Panc1 (cell line): ENCODE results near the gene NR0B1. TPM values are rescaled to one million over a fixed set of nuclear protein-coding genes. Genes with fewer than 3 reads are reported as not detected.

Source experiments
- ATAC-seq: fragments of 200-7000 bp; cut with Tn5 transposase; 2 replicates; pipeline ENCODE4 v1.9.1; 2020; ENCODE audit warnings: mild to moderate bottlenecking, moderate library complexity
- BruUV-seq: library from RNA; stranded (reverse); fragments of 400-500 nt; replicated peaks from 2 replicates; lab custom pipeline; 2021; lab: Mats Ljungman, UMichigan
- CTCF ChIA-PET: fragments of 300-600 bp; sonication (Branson Sonifier 250); formaldehyde crosslinking; loops from one replicate; lab custom pipeline; 2022; ENCODE audit warnings: antibody characterized with exemption; lab: Charles Lee
- POLR2A ChIA-PET: fragments of 300-600 bp; sonication (Branson Sonifier 250); formaldehyde crosslinking; loops from one replicate; lab custom pipeline; 2022; ENCODE audit warnings: antibody characterized with exemption; lab: Charles Lee
- DNase-seq: peaks from one replicate; pipeline ENCODE4 v3.0.0-alpha.2; 2010; ENCODE audit warnings: low read depth, low spot score
- H3K27ac ChIP-seq: 2 replicates; pipeline ENCODE4 v1.5.1; 2011; ENCODE audit warnings: mild to moderate bottlenecking, low read length, inconsistent platforms
- H3K27me3 ChIP-seq: fragments of 200-500 bp; sonication (Bioruptor generic); 2 replicates; pipeline ENCODE4 v1.6.0; 2014; ENCODE audit warnings: low read length, inconsistent platforms; ENCODE audit not compliant: control insufficient read depth, insufficient read depth
- H3K36me3 ChIP-seq: fragments of 200-500 bp; sonication (Bioruptor generic); 2 replicates; pipeline ENCODE4 v1.5.1; 2014; ENCODE audit warnings: inconsistent platforms, mild to moderate bottlenecking, low read length, moderate library complexity; ENCODE audit not compliant: control insufficient read depth, insufficient read depth
- H3K4me1 ChIP-seq: 2 replicates; pipeline ENCODE4 v1.5.1; 2011; ENCODE audit warnings: inconsistent platforms, mild to moderate bottlenecking, low read length, moderate library complexity; ENCODE audit not compliant: control insufficient read depth, insufficient read depth
- H3K4me3 ChIP-seq, 2 experiments: 2 replicates each; pipeline ENCODE4 v1.5.1; 2011 to 2012; ENCODE audit warnings: low read depth in 2 of 2, low read length in 2 of 2, mild to moderate bottlenecking in 2 of 2, inconsistent platforms in 1 of 2, moderate library complexity in 1 of 2
- H3K9me3 ChIP-seq: fragments of 200-500 bp; sonication (Bioruptor generic); 2 replicates; pipeline ENCODE4 v1.5.1; 2014; ENCODE audit warnings: low read depth, mild to moderate bottlenecking, inconsistent platforms, low read length, moderate library complexity; ENCODE audit not compliant: control insufficient read depth, insufficient read depth
- POLR2AphosphoS5 ChIP-seq: IDR thresholded peaks from 2 replicates; pipeline ENCODE4 v1.6.1; 2012; ENCODE audit warnings: mild to moderate bottlenecking, low read depth, low read length, moderate library complexity
- SIN3A ChIP-seq: IDR thresholded peaks from 2 replicates; pipeline ENCODE4 v1.6.1; 2012; ENCODE audit warnings: low read depth, mild to moderate bottlenecking, low read length, moderate library complexity, borderline replicate concordance; ENCODE audit not compliant: insufficient read depth
- TCF7L2 ChIP-seq: IDR thresholded peaks from 2 replicates; pipeline ENCODE4 v1.6.1; 2011; ENCODE audit warnings: mild to moderate bottlenecking, low read depth, low read length, inconsistent platforms
- in situ Hi-C: cut with HindIII; loops from 2 replicates; pipeline ENCODE4 v1.10.0; 2016; ENCODE audit warnings: low sequenced_read_pairs, low pct_unique_long_range_greater_than_20kb
- intact Hi-C: fragments of 100-400 bp; cut with micrococcal nuclease; formaldehyde crosslinking; loops from one replicate; pipeline ENCODE4 v1.10.0; 2022; ENCODE audit not compliant: unreplicated experiment
- total RNA-seq: library from RNA; stranded (reverse); gene quantifications from one replicate; pipeline ENCODE4 v1.2.1, GENCODE V29; 2021; ENCODE audit not compliant: unreplicated experiment
- TF ChIP-seq, protein P1 (sequence below), 2 experiments: IDR thresholded peaks; 2 replicates each; pipeline ENCODE4 v1.6.1; 2011 to 2012; ENCODE audit warnings: low read depth in 2 of 2, control low read depth in 1 of 2, low read length in 1 of 2, mild to moderate bottlenecking in 1 of 2, moderate library complexity in 1 of 2; ENCODE audit not compliant: insufficient read depth in 1 of 2
- TF ChIP-seq, protein P2 (sequence below): fragments of 450-650 bp; IDR thresholded peaks from 2 replicates; pipeline ENCODE4 v1.5.1; 2017; ENCODE audit warnings: mild to moderate bottlenecking

Gene NR0B1
- total RNA-seq, 1 experiment from 2014 or later: not detected

DNA sequence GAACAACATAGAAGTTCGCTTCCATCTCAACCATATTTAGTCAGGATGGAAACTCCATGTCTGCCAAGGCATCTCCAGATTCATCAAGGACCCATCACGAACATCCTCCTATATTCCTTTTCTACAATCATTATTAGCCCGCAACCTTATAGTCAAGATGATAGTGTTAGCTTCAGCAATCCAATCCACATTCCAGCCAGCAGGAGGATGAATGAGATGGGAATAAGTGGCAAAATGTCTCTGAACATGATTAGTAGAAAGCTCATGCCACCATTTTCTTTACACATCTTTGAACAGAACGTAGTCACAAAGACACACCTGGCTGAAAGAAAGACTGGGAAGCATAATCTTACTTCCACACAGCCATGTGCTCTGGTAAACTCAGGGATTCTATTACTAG lies 18.6 kb upstream of the NR0B1 start:
- Histone ChIP-seq H3K9me3 (no peaks in the 10 kb centered on the region), H3K27me3 (no peaks in the 10 kb centered on the region), H3K27ac (no peak overlapping the region), H3K4me1 (no peaks in the 10 kb centered on the region), H3K4me3 (no peak overlapping the region), H3K36me3 (no peaks in the 10 kb centered on the region)
- in situ Hi-C loops (no loop called here), intact Hi-C loops (no loop called here)
- ATAC-seq (no peak), DNase-seq (no peak)
- ChIA-PET POLR2A (no interaction called here), CTCF (no interaction called here)
- BruUV-seq: no TSS peak
- TF ChIP-seq POLR2AphosphoS5: no peak
- no peak for TF ChIP-seq SIN3A
- TF ChIP-seq, protein P1, sequence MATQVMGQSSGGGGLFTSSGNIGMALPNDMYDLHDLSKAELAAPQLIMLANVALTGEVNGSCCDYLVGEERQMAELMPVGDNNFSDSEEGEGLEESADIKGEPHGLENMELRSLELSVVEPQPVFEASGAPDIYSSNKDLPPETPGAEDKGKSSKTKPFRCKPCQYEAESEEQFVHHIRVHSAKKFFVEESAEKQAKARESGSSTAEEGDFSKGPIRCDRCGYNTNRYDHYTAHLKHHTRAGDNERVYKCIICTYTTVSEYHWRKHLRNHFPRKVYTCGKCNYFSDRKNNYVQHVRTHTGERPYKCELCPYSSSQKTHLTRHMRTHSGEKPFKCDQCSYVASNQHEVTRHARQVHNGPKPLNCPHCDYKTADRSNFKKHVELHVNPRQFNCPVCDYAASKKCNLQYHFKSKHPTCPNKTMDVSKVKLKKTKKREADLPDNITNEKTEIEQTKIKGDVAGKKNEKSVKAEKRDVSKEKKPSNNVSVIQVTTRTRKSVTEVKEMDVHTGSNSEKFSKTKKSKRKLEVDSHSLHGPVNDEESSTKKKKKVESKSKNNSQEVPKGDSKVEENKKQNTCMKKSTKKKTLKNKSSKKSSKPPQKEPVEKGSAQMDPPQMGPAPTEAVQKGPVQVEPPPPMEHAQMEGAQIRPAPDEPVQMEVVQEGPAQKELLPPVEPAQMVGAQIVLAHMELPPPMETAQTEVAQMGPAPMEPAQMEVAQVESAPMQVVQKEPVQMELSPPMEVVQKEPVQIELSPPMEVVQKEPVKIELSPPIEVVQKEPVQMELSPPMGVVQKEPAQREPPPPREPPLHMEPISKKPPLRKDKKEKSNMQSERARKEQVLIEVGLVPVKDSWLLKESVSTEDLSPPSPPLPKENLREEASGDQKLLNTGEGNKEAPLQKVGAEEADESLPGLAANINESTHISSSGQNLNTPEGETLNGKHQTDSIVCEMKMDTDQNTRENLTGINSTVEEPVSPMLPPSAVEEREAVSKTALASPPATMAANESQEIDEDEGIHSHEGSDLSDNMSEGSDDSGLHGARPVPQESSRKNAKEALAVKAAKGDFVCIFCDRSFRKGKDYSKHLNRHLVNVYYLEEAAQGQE (IDR thresholded peaks at IDR 0.05; ENCODE audit: insufficient read depth in 1 of 2, low read depth in 2 of 2, low read length in 1 of 2): no peak
- TF ChIP-seq TCF7L2: no peak
- TF ChIP-seq, protein P2, sequence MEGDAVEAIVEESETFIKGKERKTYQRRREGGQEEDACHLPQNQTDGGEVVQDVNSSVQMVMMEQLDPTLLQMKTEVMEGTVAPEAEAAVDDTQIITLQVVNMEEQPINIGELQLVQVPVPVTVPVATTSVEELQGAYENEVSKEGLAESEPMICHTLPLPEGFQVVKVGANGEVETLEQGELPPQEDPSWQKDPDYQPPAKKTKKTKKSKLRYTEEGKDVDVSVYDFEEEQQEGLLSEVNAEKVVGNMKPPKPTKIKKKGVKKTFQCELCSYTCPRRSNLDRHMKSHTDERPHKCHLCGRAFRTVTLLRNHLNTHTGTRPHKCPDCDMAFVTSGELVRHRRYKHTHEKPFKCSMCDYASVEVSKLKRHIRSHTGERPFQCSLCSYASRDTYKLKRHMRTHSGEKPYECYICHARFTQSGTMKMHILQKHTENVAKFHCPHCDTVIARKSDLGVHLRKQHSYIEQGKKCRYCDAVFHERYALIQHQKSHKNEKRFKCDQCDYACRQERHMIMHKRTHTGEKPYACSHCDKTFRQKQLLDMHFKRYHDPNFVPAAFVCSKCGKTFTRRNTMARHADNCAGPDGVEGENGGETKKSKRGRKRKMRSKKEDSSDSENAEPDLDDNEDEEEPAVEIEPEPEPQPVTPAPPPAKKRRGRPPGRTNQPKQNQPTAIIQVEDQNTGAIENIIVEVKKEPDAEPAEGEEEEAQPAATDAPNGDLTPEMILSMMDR: no peak

GRCh38 chrX:30317308-30317707 lies 8.1 kb upstream of the NR0B1 start:
- H3K4me1 ChIP-seq: no peaks in the 10 kb centered on the region
- intact Hi-C loops: no loop called here
- ATAC-seq (no peak), DNase-seq (no peak)
- no peak for TF ChIP-seq POLR2AphosphoS5
- TF ChIP-seq, protein P2: no peak
- no peak for TF ChIP-seq SIN3A
- TF ChIP-seq, protein P1 (IDR thresholded peaks at IDR 0.05; ENCODE audit: insufficient read depth in 1 of 2, low read depth in 2 of 2, low read length in 1 of 2): no peak
- no peak for TF ChIP-seq TCF7L2
- H3K4me3 ChIP-seq: no peak overlapping the region
- no peaks in the 10 kb centered on the region for H3K36me3 ChIP-seq
- ChIA-PET CTCF (no interaction called here), POLR2A (interaction anchor here (0.6 kb wide), 1 partner anchor 84 kb away, joined by 5 read pairs; no protein-coding TSS in a partner anchor)
- H3K27ac ChIP-seq: no peak overlapping the region
- H3K9me3 ChIP-seq: no peaks in the 10 kb centered on the region
- no peaks in the 10 kb centered on the region for H3K27me3 ChIP-seq
- BruUV-seq: no TSS peak
- in situ Hi-C loops: no loop called here
